RWPE2 (cell line): ENCODE data around the gene FAM168B.

ENCODE experiments used
- ATAC-seq: fragments of 200-7000 bp; cut with Tn5 transposase; 3 replicates; pipeline ENCODE4 v1.9.1; 2021; ENCODE audit warnings: low read depth
- DNase-seq: peaks from one replicate; pipeline ENCODE4 v3.0.0-alpha.2; 2020; ENCODE audit warnings: low spot score
- H3K27ac ChIP-seq: fragments of 450-650 bp; 2 replicates; pipeline ENCODE4 v1.5.1; 2017; ENCODE audit warnings: mild to moderate bottlenecking; ENCODE audit not compliant: poor library complexity, severe bottlenecking
- H3K27me3 ChIP-seq: fragments of 250-450 bp; sonication (Bioruptor Pico); 2 replicates; pipeline ENCODE4 v1.5.1; 2021; ENCODE audit warnings: mild to moderate bottlenecking, moderate library complexity; ENCODE audit not compliant: insufficient read depth, poor library complexity, severe bottlenecking
- H3K36me3 ChIP-seq: fragments of 250-450 bp; sonication (Bioruptor Pico); 2 replicates; pipeline ENCODE4 v1.5.1; 2020; ENCODE audit warnings: low read depth, mild to moderate bottlenecking, moderate library complexity
- H3K4me1 ChIP-seq: fragments of 250-450 bp; sonication (Bioruptor Pico); 2 replicates; pipeline ENCODE4 v1.5.1; 2021; ENCODE audit warnings: mild to moderate bottlenecking, moderate library complexity; ENCODE audit not compliant: insufficient read depth, poor library complexity, severe bottlenecking
- H3K4me3 ChIP-seq: fragments of 250-450 bp; sonication (Bioruptor Pico); 2 replicates; pipeline ENCODE4 v1.5.1; 2021; ENCODE audit warnings: mild to moderate bottlenecking, moderate library complexity; ENCODE audit not compliant: severe bottlenecking
- H3K9me3 ChIP-seq: fragments of 250-450 bp; sonication (Bioruptor Pico); 2 replicates; pipeline ENCODE4 v1.5.1; 2021; ENCODE audit warnings: mild to moderate bottlenecking, moderate library complexity; ENCODE audit not compliant: severe bottlenecking
- TF ChIP-seq, protein P1 (sequence below): fragments of 450-650 bp; IDR thresholded peaks from one replicate; pipeline ENCODE4 v1.5.1; 2017; ENCODE audit warnings: mild to moderate bottlenecking, moderate library complexity; ENCODE audit not compliant: poor library complexity, severe bottlenecking

Gene FAM168B

GRCh38 chr2:131052741-131053263 lies 40.5 kb downstream of the FAM168B start:
- no peak for ATAC-seq
- peaks cover 92% of the 10 kb centered on the region for H3K36me3 ChIP-seq
- H3K27me3 ChIP-seq: no peaks in the 10 kb centered on the region
- TF ChIP-seq, protein P1, sequence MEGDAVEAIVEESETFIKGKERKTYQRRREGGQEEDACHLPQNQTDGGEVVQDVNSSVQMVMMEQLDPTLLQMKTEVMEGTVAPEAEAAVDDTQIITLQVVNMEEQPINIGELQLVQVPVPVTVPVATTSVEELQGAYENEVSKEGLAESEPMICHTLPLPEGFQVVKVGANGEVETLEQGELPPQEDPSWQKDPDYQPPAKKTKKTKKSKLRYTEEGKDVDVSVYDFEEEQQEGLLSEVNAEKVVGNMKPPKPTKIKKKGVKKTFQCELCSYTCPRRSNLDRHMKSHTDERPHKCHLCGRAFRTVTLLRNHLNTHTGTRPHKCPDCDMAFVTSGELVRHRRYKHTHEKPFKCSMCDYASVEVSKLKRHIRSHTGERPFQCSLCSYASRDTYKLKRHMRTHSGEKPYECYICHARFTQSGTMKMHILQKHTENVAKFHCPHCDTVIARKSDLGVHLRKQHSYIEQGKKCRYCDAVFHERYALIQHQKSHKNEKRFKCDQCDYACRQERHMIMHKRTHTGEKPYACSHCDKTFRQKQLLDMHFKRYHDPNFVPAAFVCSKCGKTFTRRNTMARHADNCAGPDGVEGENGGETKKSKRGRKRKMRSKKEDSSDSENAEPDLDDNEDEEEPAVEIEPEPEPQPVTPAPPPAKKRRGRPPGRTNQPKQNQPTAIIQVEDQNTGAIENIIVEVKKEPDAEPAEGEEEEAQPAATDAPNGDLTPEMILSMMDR: no peak
- H3K4me1 ChIP-seq: no peaks in the 10 kb centered on the region
- H3K27ac ChIP-seq: no peak overlapping the region
- no peaks in the 10 kb centered on the region for H3K9me3 ChIP-seq
- H3K4me3 ChIP-seq: no peak overlapping the region
- DNase-seq: no peak

DNA sequence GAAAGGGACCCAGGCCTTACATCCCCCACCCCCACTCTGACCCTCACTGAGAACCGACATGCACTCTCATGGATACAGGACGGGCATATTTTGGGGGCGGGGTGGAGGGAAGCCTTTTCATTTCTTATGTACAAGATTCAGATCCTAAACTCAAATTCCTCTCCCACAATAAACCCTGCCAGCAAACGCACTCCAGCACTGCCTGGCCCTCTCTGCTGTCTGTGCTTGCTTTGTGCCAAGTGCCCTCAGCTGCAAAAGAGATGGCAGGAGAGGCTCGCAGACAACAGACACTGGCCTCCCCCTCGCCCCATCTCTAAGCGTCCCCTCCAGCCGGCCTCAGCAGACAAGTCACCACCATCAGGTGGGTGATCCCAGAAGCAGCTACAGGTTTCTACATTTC lies 42.4 kb downstream of the FAM168B start:
- TF ChIP-seq, protein P1: no peak
- H3K27me3 ChIP-seq: no peaks in the 10 kb centered on the region
- H3K4me1 ChIP-seq: no peaks in the 10 kb centered on the region
- no peaks in the 10 kb centered on the region for H3K9me3 ChIP-seq
- no peak overlapping the region for H3K27ac ChIP-seq
- no peak overlapping the region for H3K4me3 ChIP-seq
- peaks cover 82% of the 10 kb centered on the region for H3K36me3 ChIP-seq
- DNase-seq (no peak), ATAC-seq (no peak)

GRCh38 chr2:131049150-131049718 lies 44.0 kb downstream of the FAM168B start:
- Histone ChIP-seq H3K9me3 (no peaks in the 10 kb centered on the region), H3K36me3 (peaks cover 68% of the 10 kb centered on the region), H3K27ac (no peak overlapping the region), H3K4me1 (no peaks in the 10 kb centered on the region), H3K4me3 (no peak overlapping the region), H3K27me3 (no peaks in the 10 kb centered on the region)
- no peak for DNase-seq
- ATAC-seq: no peak
- TF ChIP-seq, protein P1: no peak

DNA sequence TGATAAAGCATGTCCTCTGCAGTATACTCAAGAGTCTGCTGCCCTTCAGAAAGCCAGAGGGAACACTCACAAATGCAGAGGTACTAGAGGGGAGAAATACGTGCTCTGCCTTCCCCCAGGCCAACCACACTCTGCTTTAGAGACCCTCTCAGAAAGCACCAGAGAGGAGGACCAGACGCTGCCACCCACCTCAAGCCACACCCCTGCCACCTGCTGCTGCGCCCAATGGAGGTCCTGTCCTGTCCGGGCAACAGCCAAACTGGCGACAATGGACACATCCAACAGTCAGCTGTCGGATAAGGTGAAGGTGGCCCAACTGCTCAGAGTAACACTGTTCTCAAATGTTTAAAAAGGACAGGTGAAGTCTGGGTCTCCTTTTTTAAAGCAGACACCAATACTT lies 44.6 kb downstream of the FAM168B start:
- ATAC-seq (no peak), DNase-seq (no peak)
- Histone ChIP-seq H3K27me3 (no peaks in the 10 kb centered on the region), H3K4me3 (no peak overlapping the region), H3K36me3 (peaks cover 62% of the 10 kb centered on the region), H3K4me1 (no peaks in the 10 kb centered on the region), H3K9me3 (no peaks in the 10 kb centered on the region), H3K27ac (no peak overlapping the region)
- TF ChIP-seq, protein P1: no peak

GRCh38 chr2:131047920-131048560 lies 45.2 kb downstream of the FAM168B start:
- H3K4me3 ChIP-seq: no peak overlapping the region
- ATAC-seq: no peak
- no peaks in the 10 kb centered on the region for H3K9me3 ChIP-seq
- no peak overlapping the region for H3K27ac ChIP-seq
- peaks cover 56% of the 10 kb centered on the region for H3K36me3 ChIP-seq
- no peaks in the 10 kb centered on the region for H3K27me3 ChIP-seq
- TF ChIP-seq, protein P1: no peak
- no peak for DNase-seq
- no peaks in the 10 kb centered on the region for H3K4me1 ChIP-seq
